ENCODE results near the gene TLL1.

GRCh38 chr4:165921546-165921945, 48.5 kb downstream of the TLL1 start:
- TF ChIP-seq CTCF (conservative IDR thresholded peaks at IDR 0.05) = no peak
- no peak for TF ChIP-seq EZH2 (IDR thresholded peaks at IDR 0.05; ENCODE audit: low read depth)

Measured in PC-9 (cell line).